Naive thymus-derived CD4-positive, alpha-beta T cell (primary cell): ENCODE measurements around the gene BCAT1. TPM values are rescaled to one million over a fixed set of nuclear protein-coding genes. Genes with fewer than 3 reads are reported as not detected.
"Not testable (repeated sequence)": the region's sequence is repeated elsewhere in the genome, so short reads cannot be mapped to it uniquely, and the experiment has no call there.

Experiments
- ATAC-seq: fragments of 150-1000 bp; cut with Tn5 transposase; 2 replicates; pipeline ENCODE4 v1.10.0; 2021; ENCODE audit warnings: mild to moderate bottlenecking, moderate library complexity
- CTCF ChIA-PET: fragments of 350-600 bp; sonication (Branson Sonifier 250); formaldehyde crosslinking; loops from one replicate; lab custom pipeline; 2021; ENCODE audit warnings: antibody characterized with exemption; lab: Charles Lee
- POLR2A ChIA-PET: fragments of 350-600 bp; sonication (Branson Sonifier 250); formaldehyde crosslinking; loops from one replicate; lab custom pipeline; 2021; ENCODE audit warnings: antibody characterized with exemption, inconsistent platforms; lab: Charles Lee
- DNase-seq, 9 donors: peaks; one replicate each; pipeline versions ENCODE4 v3.0.0 to v3.0.0-alpha.2; 2020 to 2022; ENCODE audit warnings: mixed read lengths in 1 of 9
- H3K27ac ChIP-seq: one replicate; pipeline ENCODE4 v1.7.0; 2013; ENCODE audit warnings: mild to moderate bottlenecking, low read depth, low read length, moderate library complexity
- H3K27me3 ChIP-seq, 2 donors: one replicate each; pipeline ENCODE4 v1.7.0; 2013; ENCODE audit warnings: low read length in 2 of 2, mild to moderate bottlenecking in 2 of 2, moderate library complexity in 2 of 2; ENCODE audit not compliant: control insufficient read depth in 2 of 2, insufficient read depth in 2 of 2
- H3K36me3 ChIP-seq, 3 experiments: 1 replicate in 2 of 3; 2 replicates in 1 of 3; pipeline ENCODE4 v1.7.0; 2013; ENCODE audit warnings: low read length in 3 of 3, mild to moderate bottlenecking in 3 of 3, moderate library complexity in 1 of 3; ENCODE audit not compliant: insufficient read depth in 3 of 3, control insufficient read depth in 2 of 3
- H3K4me1 ChIP-seq, 2 donors: one replicate each; pipeline ENCODE4 v1.7.0; 2013; ENCODE audit warnings: low read length in 2 of 2, mild to moderate bottlenecking in 2 of 2, moderate library complexity in 1 of 2; ENCODE audit not compliant: control insufficient read depth in 2 of 2, insufficient read depth in 2 of 2
- H3K4me3 ChIP-seq: 2 replicates; pipeline ENCODE4 v1.7.0; 2013; ENCODE audit warnings: mild to moderate bottlenecking, low read length
- H3K9me3 ChIP-seq, 3 experiments: 1 replicate in 2 of 3; 2 replicates in 1 of 3; pipeline ENCODE4 v1.7.0; 2013; ENCODE audit warnings: low read length in 3 of 3; ENCODE audit not compliant: control insufficient read depth in 2 of 3
- H3K27ac Mint-ChIP-seq, 9 donors: one replicate each; pipeline ENCODE4 v1.8.0; 2020 to 2022; ENCODE audit warnings: mixed read lengths in 9 of 9, mild to moderate bottlenecking in 8 of 9, moderate library complexity in 5 of 9, inconsistent platforms in 2 of 9
- H3K27me3 Mint-ChIP-seq, 5 donors: one replicate each; pipeline ENCODE4 v1.8.0; 2021 to 2022; ENCODE audit warnings: mixed read lengths in 5 of 5, mild to moderate bottlenecking in 1 of 5
- H3K36me3 Mint-ChIP-seq, 5 donors: one replicate each; pipeline ENCODE4 v1.8.0; 2020 to 2022; ENCODE audit warnings: mixed read lengths in 5 of 5, mild to moderate bottlenecking in 3 of 5, inconsistent platforms in 1 of 5
- H3K4me1 Mint-ChIP-seq, 7 donors: one replicate each; pipeline ENCODE4 v1.8.0; 2020 to 2022; ENCODE audit warnings: mixed read lengths in 7 of 7, mild to moderate bottlenecking in 3 of 7, inconsistent platforms in 1 of 7
- H3K4me3 Mint-ChIP-seq, 10 donors: one replicate each; pipeline ENCODE4 v1.8.0; 2020 to 2022; ENCODE audit warnings: mild to moderate bottlenecking in 10 of 10, mixed read lengths in 10 of 10, moderate library complexity in 6 of 10, inconsistent platforms in 2 of 10
- H3K9me3 Mint-ChIP-seq, 11 donors: one replicate each; pipeline ENCODE4 v1.8.0; 2020 to 2022; ENCODE audit warnings: mixed read lengths in 11 of 11, mild to moderate bottlenecking in 4 of 11, inconsistent platforms in 1 of 11, moderate library complexity in 1 of 11
- intact Hi-C, 2 donors: fragments of 100-400 bp; cut with micrococcal nuclease; formaldehyde crosslinking; loops; one replicate each; pipeline ENCODE4 v1.15.1; 2023
- polyA plus RNA-seq, 2 donors: library from polyadenylated mRNA; unstranded; fragments of 300-500 nt; fragmentation: Illumina TruSeq; gene quantifications; one replicate each; pipeline ENCODE4 v1.2.3, GENCODE V29; 2021
- total RNA-seq, 6 experiments: library from RNA in 5 of 6; stranded (reverse) in 5 of 6; gene quantifications; 1 replicate in 5 of 6; 2 replicates in 1 of 6; pipeline ENCODE4 v1.2.3 and lab custom pipeline; 2021 to 2026

The BCAT1 gene
- total and polyA plus RNA-seq, 7 experiments from 2014 or later, result 0.70 to 29.3 (median 1.1) TPM

DNA sequence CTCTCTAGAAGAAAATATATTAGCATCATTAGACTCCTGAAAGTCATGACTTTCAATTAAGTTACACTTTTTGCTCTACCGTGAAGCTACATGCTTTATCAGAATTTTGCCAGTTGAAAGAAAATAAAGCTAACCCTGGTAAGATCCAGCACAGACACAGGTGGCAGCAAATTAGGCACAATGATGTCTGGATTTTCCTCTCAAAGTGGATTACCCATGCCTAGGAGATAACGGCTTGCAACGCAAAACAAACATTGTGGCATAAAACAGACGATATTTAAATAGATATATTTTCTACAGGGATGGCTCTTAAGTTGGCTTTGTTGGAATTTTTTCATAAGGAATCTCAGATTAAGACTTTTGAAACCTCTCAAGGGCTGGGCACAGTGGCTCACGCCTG, 33.4 kb downstream of the BCAT1 start:
- DNase-seq (no peak), ATAC-seq (no peak)
- Histone ChIP-seq H3K4me3 (no peak overlapping the region), H3K4me1 (no peaks in the 10 kb centered on the region), H3K27ac (no peak overlapping the region), H3K9me3 (no peaks in the 10 kb centered on the region), H3K36me3 (no peaks in the 10 kb centered on the region), H3K27me3 (no peaks in the 10 kb centered on the region)
- POLR2A ChIA-PET, result no interaction called here
- CTCF ChIA-PET, result no interaction called here
- Mint-ChIP-seq H3K27me3 (peaks cover 0 to 4% (median 0%) of the 10 kb centered on the region in 5 donors), H3K36me3 (peaks cover 0 to 2% (median 0%) of the 10 kb centered on the region in 5 donors), H3K4me3 (no peak overlapping the region), H3K9me3 (peaks cover 0 to 2% (median 0%) of the 10 kb centered on the region in 11 donors), H3K4me1 (peaks cover 0 to 8% (median 0%) of the 10 kb centered on the region in 7 donors), H3K27ac (no peak overlapping the region)
- intact Hi-C loops, result no loop called here

DNA sequence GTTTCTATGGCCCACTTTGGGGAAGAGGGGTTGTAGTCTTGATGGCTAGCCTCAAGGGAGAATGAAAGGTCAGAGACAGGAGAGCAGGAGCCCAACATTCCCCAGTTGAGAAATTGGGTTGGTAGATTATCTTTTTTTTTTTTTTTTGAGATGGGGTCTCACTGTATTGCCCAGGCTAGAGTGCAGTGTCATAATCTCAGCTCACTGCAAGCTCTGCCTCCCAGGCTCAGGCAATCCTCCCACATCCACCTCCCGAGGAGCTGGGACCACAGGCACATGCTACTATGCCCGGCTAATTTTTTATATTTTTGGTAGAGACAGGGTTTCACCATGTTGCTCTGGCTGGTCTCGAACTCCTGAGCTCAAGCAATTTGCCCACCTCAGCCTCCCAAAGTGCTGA, 34.9 kb downstream of the BCAT1 start:
- H3K27ac Mint-ChIP-seq, result no peak overlapping the region
- Histone ChIP-seq H3K9me3 (no peaks in the 10 kb centered on the region), H3K27me3 (no peaks in the 10 kb centered on the region), H3K27ac (no peak overlapping the region), H3K4me3 (no peak overlapping the region), H3K36me3 (no peaks in the 10 kb centered on the region), H3K4me1 (no peaks in the 10 kb centered on the region)
- CTCF ChIA-PET, result no interaction called here
- no peaks in the 10 kb centered on the region for H3K4me1 Mint-ChIP-seq
- H3K4me3 Mint-ChIP-seq, result no peak overlapping the region
- no peak for ATAC-seq
- H3K27me3 Mint-ChIP-seq, result peaks cover 0 to 5% (median 0%) of the 10 kb centered on the region in 5 donors
- no peaks in the 10 kb centered on the region for H3K36me3 Mint-ChIP-seq
- H3K9me3 Mint-ChIP-seq, result peaks cover 0 to 2% (median 0%) of the 10 kb centered on the region in 11 donors
- DNase-seq, result no peak
- intact Hi-C loops, result no loop called here
- POLR2A ChIA-PET, result no interaction called here

DNA sequence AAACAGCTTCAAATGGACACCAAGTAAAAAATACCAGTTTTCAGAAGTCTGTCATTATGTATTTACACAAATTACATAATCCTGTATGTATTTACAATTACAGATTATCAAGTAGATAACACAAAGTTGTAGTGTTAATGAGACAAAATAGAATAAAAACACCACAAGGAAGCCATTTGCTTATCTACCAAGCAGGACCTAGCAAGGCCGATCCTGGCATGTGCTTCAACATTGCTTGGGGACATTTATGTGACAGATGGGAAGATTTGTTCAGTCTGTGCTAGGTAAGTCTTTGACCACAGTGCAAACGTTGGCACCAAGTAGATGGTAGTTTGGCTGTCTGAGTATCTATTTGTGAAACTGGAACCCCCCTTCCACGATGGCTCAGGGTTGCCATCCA, 35.8 kb downstream of the BCAT1 start:
- Histone ChIP-seq H3K27me3 (no peaks in the 10 kb centered on the region), H3K4me3 (no peak overlapping the region), H3K4me1 (no peaks in the 10 kb centered on the region), H3K36me3 (no peaks in the 10 kb centered on the region), H3K27ac (no peak overlapping the region), H3K9me3 (no peaks in the 10 kb centered on the region)
- Mint-ChIP-seq H3K4me1 (no peaks in the 10 kb centered on the region), H3K4me3 (no peak overlapping the region), H3K27me3 (peaks cover 0 to 5% (median 0%) of the 10 kb centered on the region in 5 donors), H3K9me3 (peaks cover 0 to 2% (median 0%) of the 10 kb centered on the region in 11 donors), H3K27ac (no peak overlapping the region), H3K36me3 (no peaks in the 10 kb centered on the region)
- DNase-seq (no peak), ATAC-seq (no peak)
- CTCF ChIA-PET, result no interaction called here
- POLR2A ChIA-PET, result no interaction called here
- intact Hi-C loops, result no loop called here

- ChIA-PET POLR2A (no interaction called here), CTCF (no interaction called here)
- no peak overlapping the region for H3K27ac ChIP-seq
- no peaks in the 10 kb centered on the region for H3K36me3 ChIP-seq
- no peak overlapping the region for H3K4me3 Mint-ChIP-seq
- DNase-seq (no peak), ATAC-seq (no peak)
- H3K27me3 ChIP-seq, result no peaks in the 10 kb centered on the region
- no peaks in the 10 kb centered on the region for H3K36me3 Mint-ChIP-seq
- H3K27ac Mint-ChIP-seq, result no peak overlapping the region
- H3K4me1 Mint-ChIP-seq, result no peaks in the 10 kb centered on the region
- no peaks in the 10 kb centered on the region for H3K4me1 ChIP-seq
- intact Hi-C loops, result no loop called here
- no peak overlapping the region for H3K4me3 ChIP-seq
- peaks cover 0 to 2% (median 0%) of the 10 kb centered on the region in 11 donors for H3K9me3 Mint-ChIP-seq
- H3K27me3 Mint-ChIP-seq, result peaks cover 0 to 5% (median 0%) of the 10 kb centered on the region in 5 donors
- H3K9me3 ChIP-seq, result no peaks in the 10 kb centered on the region
These were observed 37.6 kb downstream of the BCAT1 start for GRCh38 chr12:24911271-24911791.

DNA sequence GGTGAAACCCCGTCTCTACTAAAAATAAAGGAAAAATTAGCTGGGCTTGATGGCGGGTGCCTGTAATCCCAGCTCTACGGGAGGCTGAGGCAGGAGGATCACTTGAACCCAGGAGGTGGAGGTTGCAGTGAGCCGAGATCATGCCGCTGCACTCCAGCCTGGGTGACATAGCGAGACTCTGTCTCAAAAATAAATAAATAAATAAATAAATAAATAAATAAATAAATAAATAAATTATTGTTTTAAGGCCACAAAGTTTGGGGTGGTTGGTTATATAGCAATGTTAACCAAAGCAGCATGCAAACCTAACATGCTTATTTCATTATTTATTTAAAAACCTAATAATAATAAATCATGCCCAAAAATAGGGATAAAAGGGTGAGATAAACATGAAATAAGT, 38.7 kb downstream of the BCAT1 start:
- H3K4me1 Mint-ChIP-seq, H3K4me3 Mint-ChIP-seq, H3K27me3 Mint-ChIP-seq, H3K4me1 ChIP-seq, ATAC-seq, CTCF ChIA-PET, H3K36me3 ChIP-seq, H3K27ac Mint-ChIP-seq, intact Hi-C loops, DNase-seq, H3K9me3 Mint-ChIP-seq, H3K27me3 ChIP-seq, H3K36me3 Mint-ChIP-seq, POLR2A ChIA-PET, H3K27ac ChIP-seq, H3K9me3 ChIP-seq, H3K4me3 ChIP-seq: not testable (repeated sequence)

DNA sequence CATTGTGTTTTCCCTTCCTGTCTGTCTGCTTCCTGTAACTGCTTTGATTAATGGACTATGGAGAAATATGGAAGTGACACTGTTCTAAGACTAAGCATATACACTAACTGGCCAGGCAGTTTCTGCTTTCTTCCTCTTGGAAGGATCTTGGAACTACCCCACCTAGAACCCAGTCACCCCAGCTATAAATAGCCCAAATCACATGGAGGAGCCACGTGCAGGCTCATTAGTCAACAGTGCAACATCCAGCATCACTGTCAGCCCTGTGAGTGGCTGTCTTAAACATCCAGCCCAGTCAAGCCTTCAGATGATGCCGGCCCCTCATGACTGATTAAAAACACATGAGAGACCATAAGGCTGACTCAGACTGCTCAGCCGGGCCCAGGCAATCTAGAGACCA, 39.2 kb downstream of the BCAT1 start:
- Histone ChIP-seq H3K4me1 (no peaks in the 10 kb centered on the region), H3K9me3 (no peaks in the 10 kb centered on the region), H3K27me3 (no peaks in the 10 kb centered on the region), H3K36me3 (no peaks in the 10 kb centered on the region), H3K4me3 (no peak overlapping the region), H3K27ac (no peak overlapping the region)
- intact Hi-C loops, result no loop called here
- H3K9me3 Mint-ChIP-seq, result peaks cover 0 to 2% (median 0%) of the 10 kb centered on the region in 11 donors
- ChIA-PET POLR2A (no interaction called here), CTCF (no interaction called here)
- DNase-seq (no peak), ATAC-seq (peak; percentile 83)
- H3K4me3 Mint-ChIP-seq, result no peak overlapping the region
- H3K27me3 Mint-ChIP-seq, result peaks cover 0 to 5% (median 0%) of the 10 kb centered on the region in 5 donors
- no peak overlapping the region for H3K27ac Mint-ChIP-seq
- no peaks in the 10 kb centered on the region for H3K4me1 Mint-ChIP-seq
- H3K36me3 Mint-ChIP-seq, result no peaks in the 10 kb centered on the region

GRCh38 chr12:24907464-24907863, 41.4 kb downstream of the BCAT1 start:
- Mint-ChIP-seq H3K9me3 (peaks cover 0 to 2% (median 0%) of the 10 kb centered on the region in 11 donors), H3K4me1 (peaks cover 3 to 12% (median 9%) of the 10 kb centered on the region in 7 donors), H3K36me3 (no peaks in the 10 kb centered on the region), H3K4me3 (no peak overlapping the region), H3K27me3 (peaks cover 8 to 12% (median 10%) of the 10 kb centered on the region in 5 donors), H3K27ac (no peak overlapping the region)
- no peaks in the 10 kb centered on the region for H3K4me1 ChIP-seq
- ChIA-PET POLR2A (no interaction called here), CTCF (no interaction called here)
- DNase-seq, result no peak
- H3K4me3 ChIP-seq, result no peak overlapping the region
- no peak for ATAC-seq
- no peak overlapping the region for H3K27ac ChIP-seq
- H3K27me3 ChIP-seq, result no peaks in the 10 kb centered on the region
- H3K9me3 ChIP-seq, result no peaks in the 10 kb centered on the region
- H3K36me3 ChIP-seq, result no peaks in the 10 kb centered on the region
- intact Hi-C loops, result no loop called here
